GM06990 (cell line): ENCODE data around the gene SLC30A3.

Experiments used
- DNase-seq: peaks from one replicate; pipeline ENCODE4 v3.0.0-alpha.2; 2011; ENCODE audit not compliant: insufficient read length; ENCODE audit errors: extremely low read depth
- H3K27me3 ChIP-seq: replicated peaks from 2 replicates; pipeline ENCODE4 v1.6.0; 2011; ENCODE audit warnings: low read length; ENCODE audit not compliant: control insufficient read depth, insufficient read depth
- H3K36me3 ChIP-seq: 2 replicates; pipeline ENCODE4 v1.5.1; 2011; ENCODE audit warnings: low read length; ENCODE audit not compliant: control insufficient read depth, insufficient read depth
- H3K4me3 ChIP-seq: replicated peaks from 2 replicates; pipeline ENCODE4 v1.5.1; 2011; ENCODE audit warnings: low read depth, mild to moderate bottlenecking, control low read depth, low read length
- CTCF ChIP-seq: IDR thresholded peaks from 2 replicates; pipeline ENCODE4 v1.5.1; 2011; ENCODE audit warnings: low read length, control low read depth, mild to moderate bottlenecking, inconsistent platforms; ENCODE audit not compliant: insufficient read depth, poor library complexity, severe bottlenecking

Gene SLC30A3

GRCh38 chr2:27206346-27206745 lies 56.5 kb downstream of the SLC30A3 start:
- H3K4me3 ChIP-seq = no peak overlapping the region
- H3K27me3 ChIP-seq = no peaks in the 10 kb centered on the region
- no peak for DNase-seq
- TF ChIP-seq CTCF = no peak
- peaks cover 41% of the 10 kb centered on the region for H3K36me3 ChIP-seq

GRCh38 chr2:27205206-27205605 lies 57.6 kb downstream of the SLC30A3 start:
- Histone ChIP-seq H3K36me3 (peaks cover 45% of the 10 kb centered on the region), H3K4me3 (no peak overlapping the region), H3K27me3 (no peaks in the 10 kb centered on the region)
- DNase-seq = no peak
- no peak for TF ChIP-seq CTCF

GRCh38 chr2:27204566-27204965 lies 58.3 kb downstream of the SLC30A3 start:
- Histone ChIP-seq H3K27me3 (no peaks in the 10 kb centered on the region), H3K4me3 (no peak overlapping the region), H3K36me3 (peaks cover 47% of the 10 kb centered on the region)
- no peak for DNase-seq
- no peak for TF ChIP-seq CTCF

- Histone ChIP-seq H3K36me3 (peaks cover 47% of the 10 kb centered on the region), H3K4me3 (no peak overlapping the region), H3K27me3 (no peaks in the 10 kb centered on the region)
- no peak for TF ChIP-seq CTCF
- DNase-seq = no peak
These were observed 59.1 kb downstream of the SLC30A3 start for GRCh38 chr2:27203741-27204140.
